Fibroblast of lung (primary cell): Measurements from ENCODE around the gene ASB3.

Source experiments
- EZH2 ChIP-seq: IDR thresholded peaks from 2 replicates; pipeline ENCODE4 v1.5.1; 2012; ENCODE audit warnings: low read length, control low read depth, mild to moderate bottlenecking; ENCODE audit errors: missing control alignments
- TF ChIP-seq, protein P1 (sequence below), 2 donors: IDR thresholded peaks in 1 of 2; conservative IDR thresholded peaks in 1 of 2; 1 replicate in 1 of 2; 2 replicates in 1 of 2; pipeline ENCODE4 v1.5.1; 2011 to 2012; ENCODE audit warnings: low read length in 2 of 2, control low read depth in 1 of 2, inconsistent platforms in 1 of 2, low read depth in 1 of 2, mild to moderate bottlenecking in 1 of 2

GRCh38 chr2:53827398-53828175 is 40.8 kb upstream of the ASB3 start:
- TF ChIP-seq, protein P1, sequence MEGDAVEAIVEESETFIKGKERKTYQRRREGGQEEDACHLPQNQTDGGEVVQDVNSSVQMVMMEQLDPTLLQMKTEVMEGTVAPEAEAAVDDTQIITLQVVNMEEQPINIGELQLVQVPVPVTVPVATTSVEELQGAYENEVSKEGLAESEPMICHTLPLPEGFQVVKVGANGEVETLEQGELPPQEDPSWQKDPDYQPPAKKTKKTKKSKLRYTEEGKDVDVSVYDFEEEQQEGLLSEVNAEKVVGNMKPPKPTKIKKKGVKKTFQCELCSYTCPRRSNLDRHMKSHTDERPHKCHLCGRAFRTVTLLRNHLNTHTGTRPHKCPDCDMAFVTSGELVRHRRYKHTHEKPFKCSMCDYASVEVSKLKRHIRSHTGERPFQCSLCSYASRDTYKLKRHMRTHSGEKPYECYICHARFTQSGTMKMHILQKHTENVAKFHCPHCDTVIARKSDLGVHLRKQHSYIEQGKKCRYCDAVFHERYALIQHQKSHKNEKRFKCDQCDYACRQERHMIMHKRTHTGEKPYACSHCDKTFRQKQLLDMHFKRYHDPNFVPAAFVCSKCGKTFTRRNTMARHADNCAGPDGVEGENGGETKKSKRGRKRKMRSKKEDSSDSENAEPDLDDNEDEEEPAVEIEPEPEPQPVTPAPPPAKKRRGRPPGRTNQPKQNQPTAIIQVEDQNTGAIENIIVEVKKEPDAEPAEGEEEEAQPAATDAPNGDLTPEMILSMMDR (conservative IDR thresholded peaks at IDR 0.05 in 1 of 2, IDR thresholded peaks at IDR 0.05 in 1 of 2; ENCODE audit: low read depth in 1 of 2, low read length in 2 of 2), result no peak
- TF ChIP-seq EZH2, result no peak
